HCEC 1CT (cell line): ENCODE measurements around the gene FOXN3.
A peak's percentile ranks its signal among the peaks of the same experiment; 100 is the strongest.
"Not testable (repeated sequence)": the region's sequence is repeated elsewhere in the genome, so short reads cannot be mapped to it uniquely, and the experiment has no call there.

Experiments
- DNase-seq: peaks from one replicate; pipeline ENCODE4 v3.0.0-alpha.2; 2017

The FOXN3 gene

GRCh38 chr14:89270439-89271227 is 146.4 kb downstream of the FOXN3 start:
- no peak for DNase-seq

GRCh38 chr14:89269404-89269803 is 147.6 kb downstream of the FOXN3 start:
- no peak for DNase-seq

- no peak for DNase-seq
These were observed 148.5 kb downstream of the FOXN3 start for GRCh38 chr14:89268514-89268913.

GRCh38 chr14:89267656-89268055 is 149.4 kb downstream of the FOXN3 start:
- DNase-seq = no peak

- no peak for DNase-seq
These were observed 149.9 kb downstream of the FOXN3 start for GRCh38 chr14:89267163-89267562.

- DNase-seq = peak; percentile 17
These were observed 150.3 kb downstream of the FOXN3 start for GRCh38 chr14:89266754-89267153.

GRCh38 chr14:89265234-89265633 is 151.8 kb downstream of the FOXN3 start:
- no peak for DNase-seq

- DNase-seq = no peak
These were observed 152.7 kb downstream of the FOXN3 start for GRCh38 chr14:89264196-89264800.

- no peak for DNase-seq
These were observed 155.0 kb downstream of the FOXN3 start for GRCh38 chr14:89262041-89262440.

GRCh38 chr14:89260898-89261297 is 156.1 kb downstream of the FOXN3 start:
- no peak for DNase-seq

GRCh38 chr14:89259951-89260609 is 157.0 kb downstream of the FOXN3 start:
- DNase-seq = no peak

- no peak for DNase-seq
These were observed 158.2 kb downstream of the FOXN3 start for GRCh38 chr14:89258728-89259273.

- no peak for DNase-seq
These were observed 160.1 kb downstream of the FOXN3 start for GRCh38 chr14:89256951-89257350.

GRCh38 chr14:89256283-89256682 is 160.8 kb downstream of the FOXN3 start:
- no peak for DNase-seq

GRCh38 chr14:89255852-89256251 is 161.2 kb downstream of the FOXN3 start:
- DNase-seq = no peak

GRCh38 chr14:89255012-89255411 is 162.0 kb downstream of the FOXN3 start:
- DNase-seq = no peak

- no peak for DNase-seq
These were observed 162.7 kb downstream of the FOXN3 start for GRCh38 chr14:89254166-89254909.

GRCh38 chr14:89252887-89253532 is 164.0 kb downstream of the FOXN3 start:
- no peak for DNase-seq

- DNase-seq = no peak
These were observed 166.0 kb downstream of the FOXN3 start for GRCh38 chr14:89251061-89251460.

- not testable (repeated sequence) for DNase-seq
These were observed 166.4 kb downstream of the FOXN3 start for GRCh38 chr14:89250655-89250975.

GRCh38 chr14:89249972-89250654 is 166.9 kb downstream of the FOXN3 start:
- DNase-seq = no peak
